ENCODE measurements around the gene PI4KA.
A peak's percentile ranks its signal among the peaks of the same experiment; 100 is the strongest.
"Not testable (repeated sequence)": the region's sequence is repeated elsewhere in the genome, so short reads cannot be mapped to it uniquely, and the experiment has no call there.

PI4KA gene

DNA sequence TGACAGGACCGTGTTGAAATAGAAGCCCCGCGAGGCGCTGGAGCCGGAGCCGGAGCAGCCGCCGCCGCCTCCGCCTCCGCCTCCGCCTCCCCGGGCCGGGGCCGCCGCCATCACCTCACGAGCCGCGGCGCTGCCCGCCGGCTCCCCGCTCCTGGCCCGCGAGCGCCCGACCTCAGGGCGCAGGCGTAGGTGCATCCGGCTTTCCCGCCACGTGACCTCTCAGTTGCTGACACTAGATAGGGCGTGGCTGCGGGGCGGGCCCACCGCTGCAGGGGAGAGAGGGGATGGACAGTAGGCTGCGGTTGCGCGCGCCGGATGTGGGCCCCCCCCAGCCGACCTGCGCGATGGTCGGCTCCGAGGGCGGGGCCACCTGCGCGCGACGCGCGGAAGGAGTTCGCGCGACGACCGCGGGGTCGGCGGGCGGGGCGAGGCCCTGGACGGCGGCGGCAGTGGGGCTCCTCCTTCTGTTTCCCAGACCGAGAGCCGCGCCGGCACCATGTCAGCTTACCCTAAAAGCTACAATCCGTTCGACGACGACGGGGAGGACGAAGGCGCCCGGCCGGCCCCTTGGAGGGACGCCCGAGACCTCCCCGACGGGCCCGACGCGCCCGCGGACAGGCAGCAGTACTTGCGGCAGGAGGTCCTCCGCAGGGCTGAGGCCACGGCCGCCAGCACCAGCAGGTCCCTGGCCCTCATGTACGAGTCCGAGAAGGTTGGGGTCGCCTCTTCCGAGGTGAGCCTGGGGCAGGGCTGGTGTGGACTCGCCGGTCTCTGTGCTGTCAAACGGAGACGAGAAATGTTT is at the start of gene PI4KA, which contains the start of gene SNAP29:
Gene PI4KA (minus strand): TSS at position 197 of the 802 bp plus-strand sequence. CDS start 86 bp downstream, at position 111.
Gene SNAP29 (plus strand): TSS at position 393 of the 802 bp plus-strand sequence. CDS start 104 bp downstream, at position 497.
- DNase-seq: peak; percentile 97

DNA sequence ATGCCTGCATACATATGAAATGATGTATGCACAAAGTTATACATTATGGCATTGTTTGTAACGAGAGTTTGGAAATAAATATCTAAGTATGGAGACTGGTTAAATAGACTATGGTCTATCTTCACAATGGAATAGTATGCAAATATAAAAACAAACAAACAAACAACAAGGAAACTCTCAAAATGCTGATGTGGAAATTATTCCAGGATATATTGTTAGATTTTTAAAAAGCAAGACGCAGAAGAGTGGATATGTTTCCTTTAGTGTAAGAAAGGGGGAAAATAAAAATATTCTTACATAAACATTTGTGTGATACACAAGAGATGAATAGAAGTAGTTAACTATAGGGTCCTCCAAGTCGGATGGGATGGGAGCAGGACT is 47.8 kb upstream of the PI4KA start:
- no peak for DNase-seq

DNA sequence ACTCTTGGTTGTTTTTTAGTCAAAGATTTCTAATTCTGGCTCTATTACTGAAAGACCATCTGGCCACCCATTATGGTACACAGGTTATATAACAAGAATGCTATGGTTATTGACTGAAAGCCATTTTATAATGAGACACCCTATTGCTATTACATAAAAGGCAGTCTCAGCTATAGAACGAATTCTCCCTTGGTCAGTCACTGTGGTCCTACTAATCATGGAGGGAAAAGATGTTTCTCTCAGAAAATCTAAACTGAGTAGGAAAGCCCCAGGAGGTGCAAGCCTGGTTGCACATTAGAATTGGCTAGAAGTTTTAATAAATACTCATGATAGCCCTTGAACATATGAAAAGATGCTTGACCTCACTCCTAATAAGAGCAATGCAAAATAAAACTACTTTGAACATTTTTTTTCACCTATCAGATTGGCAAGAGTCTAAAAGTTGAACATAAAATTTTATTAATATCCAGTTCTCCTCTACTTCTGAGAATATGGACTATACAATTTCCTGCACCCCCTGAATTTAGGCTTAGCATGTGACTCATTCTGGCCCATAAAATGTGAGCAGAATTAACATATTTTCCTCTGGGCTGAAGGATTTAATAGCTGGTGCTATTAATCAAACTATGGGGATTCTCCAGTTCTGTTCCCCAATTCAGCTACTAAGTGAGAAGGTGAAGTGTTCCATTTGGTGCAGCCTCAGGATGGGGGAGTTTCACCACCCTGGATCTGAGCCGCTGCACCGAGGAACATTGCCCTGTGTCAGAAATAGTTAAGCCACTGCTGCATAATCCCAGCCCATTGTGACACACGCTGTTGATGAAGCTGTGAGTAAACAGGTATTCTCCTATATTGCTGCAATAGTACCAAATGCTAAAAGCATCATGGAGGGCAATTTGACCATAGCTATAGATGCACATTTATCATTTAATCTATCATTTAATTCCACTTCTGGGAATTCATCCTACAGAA is 47.1 kb upstream of the PI4KA start:
- DNase-seq: no peak

DNA sequence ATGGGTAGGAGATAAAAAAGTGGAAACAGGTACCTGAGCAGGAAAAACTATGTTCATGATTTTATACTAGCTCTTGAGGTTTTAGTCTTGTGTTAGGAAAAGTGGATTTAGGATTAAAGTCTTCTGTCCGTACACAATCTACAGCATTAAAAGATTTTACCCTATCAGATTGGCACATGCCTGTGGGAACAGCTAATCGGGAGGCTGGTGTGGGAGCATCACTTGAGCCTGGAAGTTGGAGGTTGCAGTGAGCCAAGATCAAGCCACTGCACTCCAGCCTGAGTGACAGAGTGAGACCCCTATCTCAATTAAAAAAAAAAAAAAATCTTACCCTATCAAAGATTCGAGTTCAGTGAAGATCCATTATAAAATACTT is 46.4 kb upstream of the PI4KA start:
- DNase-seq: no peak

DNA sequence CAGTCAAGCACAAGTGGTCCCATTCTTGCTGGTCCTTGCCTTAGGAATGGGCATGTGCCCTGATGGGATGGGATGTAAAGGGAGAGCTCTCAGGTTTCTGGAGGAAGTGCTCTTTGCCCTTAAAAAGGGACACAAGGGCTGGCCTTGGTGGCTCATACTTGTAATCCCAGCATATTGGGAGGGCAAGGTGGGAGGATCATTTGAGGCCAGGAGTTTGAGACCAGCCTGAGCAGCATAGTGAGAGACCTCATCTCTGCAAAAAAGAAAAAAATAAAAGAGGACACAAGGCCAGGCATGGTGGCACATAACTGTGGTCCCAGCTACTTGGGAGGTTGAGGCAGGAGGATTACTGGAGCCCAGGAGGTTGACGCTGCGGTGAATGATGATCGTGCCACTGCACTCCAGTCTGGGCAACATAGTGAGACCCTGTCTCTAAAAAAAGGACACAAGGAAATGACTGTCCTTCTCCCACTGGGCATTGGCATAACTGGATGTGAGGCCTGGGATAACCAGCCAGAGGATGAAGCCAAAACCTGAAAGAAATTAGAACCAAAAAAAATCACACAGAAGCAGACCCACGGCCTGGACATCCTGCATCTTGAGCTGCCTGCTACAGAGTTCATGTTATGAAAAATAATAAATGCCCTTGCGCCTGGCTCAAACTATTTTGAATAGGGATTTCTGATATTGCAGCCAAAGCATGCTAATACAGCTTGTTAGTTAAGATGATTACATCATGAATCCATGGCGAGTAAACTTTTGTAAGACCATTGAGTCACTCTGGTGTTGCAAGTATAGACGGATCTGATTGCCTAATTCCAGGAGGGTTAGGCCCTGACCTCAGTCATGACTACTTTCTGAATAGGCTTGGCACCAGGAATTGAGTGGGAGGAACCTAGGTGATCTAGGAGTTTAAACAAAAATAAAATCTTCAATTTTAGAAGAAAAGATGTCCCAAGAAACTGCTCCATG is 45.7 kb upstream of the PI4KA start:
- no peak for DNase-seq

DNA sequence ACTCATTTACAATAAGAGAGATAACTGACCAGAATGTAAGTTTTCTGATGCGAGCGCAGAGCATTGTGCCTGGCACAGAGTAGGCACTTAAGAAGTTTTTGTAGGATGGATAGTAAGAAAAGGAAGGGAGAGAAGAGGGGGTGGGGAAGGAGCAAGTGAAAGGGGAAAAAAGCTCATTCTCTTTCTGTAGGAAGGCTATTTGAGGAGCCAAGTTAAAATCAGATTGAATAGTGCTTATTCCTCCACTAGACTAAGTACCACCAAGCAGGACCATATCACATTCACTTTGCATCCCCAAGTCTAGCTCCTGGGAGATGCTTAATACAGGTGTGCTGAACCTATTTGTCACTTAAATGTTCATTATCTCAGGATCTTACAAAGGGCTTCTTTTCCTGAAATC is 44.5 kb upstream of the PI4KA start:
- no peak for DNase-seq

DNA sequence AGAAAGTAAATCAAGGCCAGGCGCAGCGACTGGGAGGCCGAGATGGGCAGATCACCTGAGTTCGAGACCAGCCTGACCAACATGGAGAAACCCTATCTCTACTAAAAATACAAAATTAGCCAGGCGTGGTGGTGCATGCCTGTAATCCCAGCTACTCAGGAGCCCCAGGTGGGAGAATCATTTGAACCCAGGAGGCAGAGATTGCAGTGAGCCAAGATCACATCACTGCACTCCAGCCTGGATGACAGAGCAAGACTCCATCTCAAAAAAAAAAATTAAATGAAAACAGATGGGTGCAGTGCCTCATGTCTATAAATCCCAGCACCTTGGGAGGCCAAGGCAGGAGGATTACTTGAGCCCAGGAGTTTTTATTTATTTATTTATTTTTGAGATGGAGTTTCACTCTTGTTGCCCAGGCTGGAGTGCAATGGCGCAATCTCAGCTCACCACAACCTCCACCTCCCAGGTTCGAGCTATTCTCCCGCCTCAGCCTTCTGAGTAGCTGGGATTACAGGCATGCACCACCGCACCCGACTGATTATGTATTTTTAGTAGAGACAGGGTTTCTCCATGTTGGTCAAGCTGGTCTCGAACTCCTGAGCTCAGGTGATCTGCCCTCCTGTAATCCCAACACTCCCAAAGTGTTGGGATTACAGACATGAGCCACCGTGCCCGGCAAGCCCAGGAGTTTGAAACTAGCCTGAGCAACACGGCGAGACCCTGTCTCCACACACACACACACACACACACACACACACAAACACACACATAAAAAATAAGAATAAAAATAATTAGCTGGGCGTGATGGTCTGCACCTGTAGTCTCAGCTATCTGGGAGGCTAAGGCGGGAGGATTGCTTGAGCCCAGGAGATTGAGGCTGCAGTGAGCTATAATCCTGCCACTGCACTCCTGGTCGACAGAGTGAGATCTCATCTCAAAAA is 42.8 kb upstream of the PI4KA start:
- DNase-seq: not testable (repeated sequence)

DNA sequence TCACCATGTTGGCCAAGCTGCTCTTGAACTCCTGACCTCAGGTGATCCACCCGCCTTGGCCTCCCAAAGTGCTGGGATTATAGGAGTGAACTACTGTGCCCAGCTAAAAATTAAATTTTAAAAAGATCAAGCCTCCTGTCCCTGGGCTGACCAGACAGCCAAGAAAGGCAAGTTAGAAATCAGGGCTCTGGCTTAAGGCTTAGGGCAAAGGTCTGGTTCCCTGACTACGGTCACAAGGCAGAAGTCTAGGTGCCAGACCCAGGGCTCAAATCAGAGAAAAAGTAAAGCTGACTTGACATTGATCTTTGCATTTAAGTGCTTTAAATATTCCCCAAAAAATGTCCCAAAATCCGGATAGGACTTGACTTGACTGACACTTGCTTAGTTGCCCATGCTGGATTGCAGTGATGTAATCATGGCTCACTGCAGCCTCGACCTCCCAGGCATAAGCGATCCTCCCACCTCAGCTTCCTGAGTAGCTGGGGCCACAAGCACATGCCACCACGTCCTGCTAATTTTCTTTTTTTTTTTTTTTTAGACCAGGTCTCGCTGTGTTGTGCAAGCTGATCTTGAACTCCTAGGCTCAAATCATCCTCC is 41.3 kb upstream of the PI4KA start:
- DNase-seq: no peak

DNA sequence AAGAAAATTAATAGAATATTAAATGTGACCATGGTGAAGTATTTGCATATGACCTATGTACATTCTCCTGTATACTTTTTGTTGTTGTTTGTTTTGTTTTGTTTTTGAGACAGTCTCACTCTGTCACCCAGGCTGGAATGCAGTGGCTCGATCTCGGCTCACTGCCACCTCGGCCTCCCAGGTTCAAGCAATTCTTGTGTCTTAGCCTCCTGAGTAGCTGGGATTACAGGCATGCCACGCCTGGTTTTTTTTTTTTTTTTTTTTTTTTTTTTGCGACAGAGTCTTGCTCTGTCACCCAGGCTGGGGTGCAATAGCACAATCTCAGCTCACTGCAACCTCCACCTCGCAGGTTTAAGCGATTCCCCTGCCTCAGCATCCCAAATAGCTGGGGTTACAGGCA is 39.1 kb upstream of the PI4KA start:
- not testable (repeated sequence) for DNase-seq

DNA sequence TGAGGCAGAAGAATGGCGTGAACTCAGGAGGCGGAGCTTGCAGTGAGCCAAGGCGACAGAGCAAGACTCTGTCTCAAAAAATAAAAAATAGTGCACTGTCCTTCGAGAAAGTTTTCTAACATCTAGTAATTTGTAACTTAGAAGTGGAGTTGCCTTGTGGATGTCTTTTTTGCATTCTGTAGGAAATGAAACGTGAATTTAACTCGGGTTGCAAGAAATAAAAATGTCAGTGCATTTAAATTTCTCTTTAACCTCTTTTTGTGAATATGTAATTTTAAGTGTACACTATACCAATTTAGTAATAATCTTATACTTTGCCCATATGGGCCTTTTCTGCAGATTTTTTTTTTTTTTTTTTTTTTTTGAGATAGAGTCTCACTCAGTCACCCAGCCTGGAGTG is 32.4 kb upstream of the PI4KA start:
- DNase-seq: no peak

DNA sequence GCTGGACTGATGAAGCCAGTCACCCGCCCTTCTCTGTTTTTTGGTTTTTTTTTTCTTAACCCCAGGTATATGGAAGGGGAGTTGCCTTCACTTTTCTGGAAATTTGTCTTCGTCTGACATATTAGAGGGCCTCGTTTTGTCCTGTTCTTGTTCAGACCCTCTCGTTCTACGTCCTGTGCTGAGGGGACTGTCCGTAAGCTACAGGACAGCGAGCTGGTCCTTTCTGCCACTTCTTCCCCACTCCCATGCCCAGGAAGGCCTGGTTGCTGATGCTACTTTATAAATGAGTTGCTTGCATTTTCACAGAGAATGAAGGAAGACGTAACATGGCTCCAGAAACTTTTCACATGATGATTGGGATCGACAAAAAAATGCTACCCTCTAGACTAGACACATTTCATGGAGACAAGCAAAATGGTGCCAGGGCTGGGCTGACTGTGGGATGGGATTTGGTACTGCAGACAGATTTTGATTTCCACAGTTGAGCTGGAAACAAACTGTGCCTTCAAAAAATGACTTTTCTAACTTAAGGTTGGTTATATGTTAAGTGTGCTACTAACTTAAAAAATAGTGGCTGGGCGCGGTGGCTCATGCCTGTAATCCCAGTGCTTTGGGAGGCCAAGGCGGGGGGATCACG is 31.4 kb upstream of the PI4KA start:
- DNase-seq: no peak

DNA sequence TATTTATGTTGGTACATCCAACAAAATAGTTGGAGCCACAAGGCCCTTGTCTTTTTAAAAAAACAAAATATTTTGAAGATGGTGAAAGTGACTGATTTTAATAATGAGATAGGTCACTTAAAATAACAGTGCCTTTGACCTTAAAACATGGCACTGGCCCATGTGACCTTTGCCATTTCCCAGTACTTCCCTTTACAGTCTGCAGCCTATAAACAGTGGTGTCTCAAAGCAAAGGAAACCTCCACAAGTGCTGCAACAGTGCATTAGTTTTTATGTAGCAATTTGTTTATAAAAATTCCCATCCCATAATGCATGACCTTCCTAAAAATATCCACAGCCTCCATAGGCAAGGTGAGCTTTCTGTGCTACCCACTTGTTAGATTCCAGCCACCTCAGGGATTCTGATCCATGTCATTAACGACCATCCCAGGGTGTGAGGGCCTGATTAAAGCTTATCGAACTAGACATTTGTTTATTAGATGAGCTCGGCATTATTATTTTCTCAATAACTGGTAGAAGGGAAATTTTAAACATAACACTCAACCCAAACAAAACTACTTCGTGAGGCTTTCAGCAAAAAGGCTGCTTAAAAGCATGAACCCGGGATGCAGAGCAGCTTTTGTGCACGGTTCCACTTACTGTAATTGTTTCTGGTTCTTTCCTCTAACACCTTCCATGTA is 30.6 kb upstream of the PI4KA start:
- no peak for DNase-seq

DNA sequence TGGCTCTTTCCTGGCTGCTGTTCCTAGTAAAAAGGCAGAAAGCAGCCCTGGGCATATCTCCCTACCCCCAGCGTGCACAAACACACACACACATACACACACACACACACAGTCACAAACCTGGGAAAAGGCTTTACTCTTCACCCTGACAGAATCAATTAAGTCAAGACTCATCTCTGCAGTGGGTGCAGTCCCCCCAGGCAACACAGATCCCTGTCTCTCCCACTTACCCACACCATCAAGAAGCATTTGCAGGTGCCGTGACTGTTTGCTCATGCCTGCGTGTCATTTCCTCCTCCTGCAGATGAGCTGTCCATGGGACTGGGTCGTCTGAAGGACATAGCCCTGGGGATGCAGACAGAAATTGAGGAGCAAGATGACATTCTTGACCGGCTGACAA is 28.8 kb upstream of the PI4KA start:
- DNase-seq: no peak

DNA sequence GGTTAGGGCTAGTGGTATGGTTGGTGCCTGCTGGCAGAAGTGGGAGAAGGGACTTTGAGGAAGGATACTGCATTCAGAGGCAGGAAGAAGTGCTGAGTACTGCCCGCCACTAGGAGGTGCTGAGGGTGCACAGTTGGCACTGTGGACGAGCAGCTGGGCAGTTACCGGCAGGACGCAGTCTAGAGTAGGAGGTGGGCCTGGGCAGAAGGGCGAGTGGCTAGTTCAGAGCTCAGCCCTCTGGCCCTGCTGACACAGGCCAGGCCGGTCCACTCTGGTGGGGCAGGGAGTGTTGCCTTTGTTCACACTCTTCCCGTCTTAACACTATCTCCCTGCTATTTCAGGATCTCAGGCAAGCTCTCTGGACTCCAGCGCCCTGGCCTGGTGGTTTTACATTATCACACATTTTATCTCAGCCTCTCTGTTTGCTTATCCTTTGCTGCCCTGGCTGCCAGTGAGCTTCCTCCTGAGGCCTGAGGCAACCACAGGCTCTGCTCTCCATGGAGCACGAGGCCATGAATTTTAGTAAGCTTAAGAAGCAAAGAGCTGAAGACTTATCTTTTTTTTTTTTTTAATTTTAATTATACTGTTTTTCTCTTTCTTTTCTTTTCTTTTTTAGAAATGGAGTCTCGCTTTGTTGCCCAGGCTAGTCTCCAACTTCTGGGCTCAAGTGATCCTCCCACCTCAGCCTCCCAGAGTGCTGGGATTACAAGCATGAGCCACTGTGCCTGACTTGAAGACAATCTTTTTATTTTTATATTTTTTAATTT is 27.1 kb upstream of the PI4KA start:
- DNase-seq: peak; percentile 32

DNA sequence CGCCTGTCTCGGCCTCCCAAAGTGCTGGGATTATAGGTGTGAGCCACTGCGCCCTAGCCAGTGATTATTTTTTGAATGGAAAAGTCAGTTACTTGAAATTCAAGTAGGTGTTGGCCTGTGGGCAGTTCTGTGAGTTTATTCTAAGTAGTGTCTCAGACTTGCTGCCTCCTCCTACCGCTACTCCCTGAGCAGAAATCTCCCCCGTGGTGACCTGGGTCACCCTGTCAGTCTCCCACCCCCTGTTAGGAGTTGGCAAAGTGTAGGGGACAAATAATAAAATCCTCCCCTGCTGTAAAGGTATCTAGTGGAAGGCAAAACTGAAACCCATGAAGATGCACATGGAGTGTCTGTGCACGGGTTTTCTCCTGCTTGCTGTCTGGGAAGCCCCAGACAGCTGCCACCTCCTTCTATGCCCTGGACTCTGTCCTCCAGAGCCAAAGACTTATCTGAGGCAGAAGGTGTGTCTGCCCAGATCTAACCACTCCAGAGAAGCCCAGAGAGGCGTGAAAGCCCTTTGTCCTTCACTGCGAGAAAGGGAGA is 26.5 kb upstream of the PI4KA start:
- no peak for DNase-seq

DNA sequence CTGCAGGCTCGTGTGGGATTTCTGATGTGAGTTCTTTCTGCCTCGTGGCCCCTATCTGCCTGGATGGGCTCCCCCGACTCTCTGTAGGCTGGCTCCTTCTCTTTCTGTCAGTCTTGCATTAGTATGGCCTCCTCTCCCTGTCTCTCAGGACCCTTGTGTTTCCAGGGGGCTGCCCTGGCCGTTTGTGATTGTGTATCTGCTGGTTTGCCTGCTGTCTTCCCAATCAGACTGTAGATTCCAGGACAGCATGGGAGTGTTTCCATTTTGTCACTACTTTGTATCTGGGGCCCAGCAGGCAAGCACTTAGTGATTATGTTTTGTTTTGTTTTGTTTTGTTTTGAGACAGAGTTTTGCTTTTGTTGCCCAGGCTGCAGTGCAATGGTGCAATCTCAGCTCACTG is 25.8 kb upstream of the PI4KA start:
- DNase-seq: no peak

DNA sequence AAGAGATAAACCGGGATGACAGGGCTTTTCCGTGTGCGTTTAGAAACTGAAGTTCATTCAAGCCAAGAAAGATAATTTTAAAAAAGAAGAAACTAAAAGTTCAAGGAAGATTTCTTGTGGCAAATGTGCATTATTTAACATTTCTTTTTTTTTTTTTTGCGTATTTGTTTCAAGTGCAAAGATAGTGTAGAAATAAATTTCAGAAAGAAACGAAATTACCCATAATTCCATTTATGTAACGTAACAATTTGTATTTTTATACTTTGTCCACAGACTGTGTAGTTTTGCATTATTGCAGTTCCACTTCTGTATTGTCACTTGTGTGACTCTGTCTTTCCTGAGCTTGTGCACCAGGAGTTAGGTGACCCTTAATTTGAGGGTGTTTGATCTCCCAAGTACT is 24.2 kb upstream of the PI4KA start:
- DNase-seq: no peak
